Calu3 (cell line): ENCODE data around the gene TDRD9. TPM values are rescaled to one million over a fixed set of nuclear protein-coding genes. Genes with fewer than 3 reads are reported as not detected.

Source experiments
- BruUV-seq: library from RNA; stranded (reverse); fragments of 400-500 nt; replicated peaks from 2 replicates; lab custom pipeline; 2021; lab: Mats Ljungman, UMichigan
- CTCF ChIA-PET: fragments of 300-600 bp; sonication (Branson Sonifier 250); formaldehyde crosslinking; loops from one replicate; lab custom pipeline; 2022; ENCODE audit warnings: antibody characterized with exemption; lab: Charles Lee
- DNase-seq: peaks from one replicate; pipeline ENCODE4 v3.0.0; 2022
- H3K27ac Mint-ChIP-seq: one replicate; pipeline ENCODE4 v1.8.0; 2022; ENCODE audit warnings: mixed read lengths; ENCODE audit not compliant: unreplicated experiment
- H3K27me3 Mint-ChIP-seq: one replicate; pipeline ENCODE4 v1.8.0; 2022; ENCODE audit warnings: mixed read lengths; ENCODE audit not compliant: unreplicated experiment
- H3K36me3 Mint-ChIP-seq: one replicate; pipeline ENCODE4 v1.8.0; 2022; ENCODE audit warnings: mild to moderate bottlenecking, moderate library complexity, mixed read lengths; ENCODE audit not compliant: insufficient read depth, unreplicated experiment
- H3K4me1 Mint-ChIP-seq: one replicate; pipeline ENCODE4 v1.8.0; 2022; ENCODE audit warnings: mild to moderate bottlenecking, low read depth, mixed read lengths; ENCODE audit not compliant: unreplicated experiment
- H3K4me3 Mint-ChIP-seq: one replicate; pipeline ENCODE4 v1.8.0; 2022; ENCODE audit warnings: mild to moderate bottlenecking, low read depth, moderate library complexity, mixed read lengths; ENCODE audit not compliant: unreplicated experiment
- H3K9me3 Mint-ChIP-seq: one replicate; pipeline ENCODE4 v1.8.0; 2022; ENCODE audit warnings: low read depth, mixed read lengths; ENCODE audit not compliant: unreplicated experiment
- intact Hi-C: fragments of 100-400 bp; cut with micrococcal nuclease; formaldehyde crosslinking; loops from one replicate; pipeline ENCODE4 v1.10.0; 2022; ENCODE audit not compliant: unreplicated experiment
- total RNA-seq: library from RNA; stranded (reverse); gene quantifications from 2 replicates; pipeline ENCODE4 v1.2.3, GENCODE V29; 2022
- TF ChIP-seq, protein P1 (sequence below): fragments of 200-600 bp; IDR thresholded peaks from one replicate; pipeline ENCODE4 v1.8.0; 2022; ENCODE audit warnings: antibody characterized with exemption; ENCODE audit not compliant: unreplicated experiment

The TDRD9 gene
- total RNA-seq, 1 experiment from 2014 or later: not detected

DNA sequence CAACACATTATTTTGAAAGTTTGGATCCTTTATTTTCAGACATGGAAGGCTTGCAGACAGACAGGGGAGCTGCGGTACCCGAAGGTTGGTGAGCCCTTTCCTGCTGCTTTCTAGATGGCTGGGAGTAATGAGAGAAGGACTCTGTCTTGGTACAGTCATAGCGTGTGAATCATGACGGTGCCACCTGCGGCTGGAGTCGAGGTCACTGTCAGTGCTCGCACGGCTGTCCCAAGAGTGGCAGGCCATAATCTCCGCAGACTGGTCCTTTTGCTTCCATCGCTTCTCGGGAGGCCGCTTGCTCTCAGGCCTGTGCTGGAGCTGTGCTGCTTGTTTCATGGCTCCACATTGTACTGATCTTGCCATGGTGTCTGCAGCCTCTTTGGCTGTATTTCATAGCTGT is 78.9 kb downstream of the TDRD9 start:
- no peaks in the 10 kb centered on the region for H3K36me3 Mint-ChIP-seq
- no peaks in the 10 kb centered on the region for H3K27me3 Mint-ChIP-seq

DNA sequence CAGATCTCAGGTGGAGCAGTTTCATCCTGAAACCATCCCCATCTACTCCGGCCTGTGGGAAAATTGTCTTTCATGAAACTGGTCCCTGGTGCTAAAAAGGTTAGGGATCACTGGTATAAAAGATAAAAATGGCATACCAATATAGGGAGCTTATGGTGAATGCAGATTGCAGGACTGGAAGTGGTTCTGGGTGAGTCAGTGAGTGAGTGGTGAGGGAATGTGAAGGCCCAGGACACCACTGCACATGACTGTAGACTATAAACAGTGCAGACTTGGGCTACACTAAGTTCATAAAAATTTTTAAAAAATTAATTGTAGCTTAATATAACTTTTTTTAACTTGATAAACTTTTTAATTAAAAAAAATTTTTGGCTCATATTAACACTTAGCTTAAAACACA is 81.0 kb downstream of the TDRD9 start:
- Mint-ChIP-seq H3K4me3 (no peak overlapping the region), H3K27me3 (no peaks in the 10 kb centered on the region), H3K36me3 (no peaks in the 10 kb centered on the region), H3K9me3 (no peaks in the 10 kb centered on the region), H3K4me1 (peaks cover 10% of the 10 kb centered on the region), H3K27ac (no peak overlapping the region)
- no peak for DNase-seq
- TF ChIP-seq, protein P1, sequence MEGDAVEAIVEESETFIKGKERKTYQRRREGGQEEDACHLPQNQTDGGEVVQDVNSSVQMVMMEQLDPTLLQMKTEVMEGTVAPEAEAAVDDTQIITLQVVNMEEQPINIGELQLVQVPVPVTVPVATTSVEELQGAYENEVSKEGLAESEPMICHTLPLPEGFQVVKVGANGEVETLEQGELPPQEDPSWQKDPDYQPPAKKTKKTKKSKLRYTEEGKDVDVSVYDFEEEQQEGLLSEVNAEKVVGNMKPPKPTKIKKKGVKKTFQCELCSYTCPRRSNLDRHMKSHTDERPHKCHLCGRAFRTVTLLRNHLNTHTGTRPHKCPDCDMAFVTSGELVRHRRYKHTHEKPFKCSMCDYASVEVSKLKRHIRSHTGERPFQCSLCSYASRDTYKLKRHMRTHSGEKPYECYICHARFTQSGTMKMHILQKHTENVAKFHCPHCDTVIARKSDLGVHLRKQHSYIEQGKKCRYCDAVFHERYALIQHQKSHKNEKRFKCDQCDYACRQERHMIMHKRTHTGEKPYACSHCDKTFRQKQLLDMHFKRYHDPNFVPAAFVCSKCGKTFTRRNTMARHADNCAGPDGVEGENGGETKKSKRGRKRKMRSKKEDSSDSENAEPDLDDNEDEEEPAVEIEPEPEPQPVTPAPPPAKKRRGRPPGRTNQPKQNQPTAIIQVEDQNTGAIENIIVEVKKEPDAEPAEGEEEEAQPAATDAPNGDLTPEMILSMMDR: no peak
- CTCF ChIA-PET: interaction anchor here (0.6 kb wide), 2 partner anchors 71 to 307 kb away, joined by 4 to 5 read pairs; no protein-coding TSS in a partner anchor
- no TSS peak for BruUV-seq
- intact Hi-C loops: loop anchor here (5.0 kb wide), 1 partner anchor 87 kb away; a partner anchor contains a TSS

More for the DNA sequence above, 78.9 kb downstream of the TDRD9 start:
- TF ChIP-seq, protein P1: no peak
- H3K27ac Mint-ChIP-seq: no peak overlapping the region
- no peak for DNase-seq
- CTCF ChIA-PET: interaction anchor here (0.6 kb wide), 1 partner anchor 313 kb away, joined by 3 read pairs; no protein-coding TSS in a partner anchor
- no peaks in the 10 kb centered on the region for H3K9me3 Mint-ChIP-seq
- intact Hi-C loops: loop anchor here (5.0 kb wide), 1 partner anchor 85 kb away; a partner anchor contains a TSS
- no peak overlapping the region for H3K4me3 Mint-ChIP-seq
- no TSS peak for BruUV-seq
- no peaks in the 10 kb centered on the region for H3K4me1 Mint-ChIP-seq

GRCh38 chr14:104011824-104012517 is 83.7 kb downstream of the TDRD9 start:
- no TSS peak for BruUV-seq
- no peak overlapping the region for H3K27ac Mint-ChIP-seq
- DNase-seq: peak; percentile 28
- H3K4me1 Mint-ChIP-seq: peaks cover 33% of the 10 kb centered on the region
- CTCF ChIA-PET: no interaction called here
- no peaks in the 10 kb centered on the region for H3K36me3 Mint-ChIP-seq
- H3K9me3 Mint-ChIP-seq: no peaks in the 10 kb centered on the region
- TF ChIP-seq, protein P1: no peak
- intact Hi-C loops: no loop called here
- H3K4me3 Mint-ChIP-seq: no peak overlapping the region
- H3K27me3 Mint-ChIP-seq: no peaks in the 10 kb centered on the region

GRCh38 chr14:104014764-104015163 is 86.5 kb downstream of the TDRD9 start:
- CTCF ChIA-PET: no interaction called here
- no peak overlapping the region for H3K4me3 Mint-ChIP-seq
- H3K9me3 Mint-ChIP-seq: no peaks in the 10 kb centered on the region
- intact Hi-C loops: no loop called here
- H3K4me1 Mint-ChIP-seq: peaks cover 38% of the 10 kb centered on the region
- no TSS peak for BruUV-seq
- H3K36me3 Mint-ChIP-seq: no peaks in the 10 kb centered on the region
- TF ChIP-seq, protein P1: no peak
- DNase-seq: no peak
- no peaks in the 10 kb centered on the region for H3K27me3 Mint-ChIP-seq
- peak overlapping the region; percentile 47 for H3K27ac Mint-ChIP-seq
